Measurements from ENCODE around the gene TCF15.
A peak's percentile ranks its signal among the peaks of the same experiment; 100 is the strongest.

Gene TCF15, protein sequence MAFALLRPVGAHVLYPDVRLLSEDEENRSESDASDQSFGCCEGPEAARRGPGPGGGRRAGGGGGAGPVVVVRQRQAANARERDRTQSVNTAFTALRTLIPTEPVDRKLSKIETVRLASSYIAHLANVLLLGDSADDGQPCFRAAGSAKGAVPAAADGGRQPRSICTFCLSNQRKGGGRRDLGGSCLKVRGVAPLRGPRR

DNA sequence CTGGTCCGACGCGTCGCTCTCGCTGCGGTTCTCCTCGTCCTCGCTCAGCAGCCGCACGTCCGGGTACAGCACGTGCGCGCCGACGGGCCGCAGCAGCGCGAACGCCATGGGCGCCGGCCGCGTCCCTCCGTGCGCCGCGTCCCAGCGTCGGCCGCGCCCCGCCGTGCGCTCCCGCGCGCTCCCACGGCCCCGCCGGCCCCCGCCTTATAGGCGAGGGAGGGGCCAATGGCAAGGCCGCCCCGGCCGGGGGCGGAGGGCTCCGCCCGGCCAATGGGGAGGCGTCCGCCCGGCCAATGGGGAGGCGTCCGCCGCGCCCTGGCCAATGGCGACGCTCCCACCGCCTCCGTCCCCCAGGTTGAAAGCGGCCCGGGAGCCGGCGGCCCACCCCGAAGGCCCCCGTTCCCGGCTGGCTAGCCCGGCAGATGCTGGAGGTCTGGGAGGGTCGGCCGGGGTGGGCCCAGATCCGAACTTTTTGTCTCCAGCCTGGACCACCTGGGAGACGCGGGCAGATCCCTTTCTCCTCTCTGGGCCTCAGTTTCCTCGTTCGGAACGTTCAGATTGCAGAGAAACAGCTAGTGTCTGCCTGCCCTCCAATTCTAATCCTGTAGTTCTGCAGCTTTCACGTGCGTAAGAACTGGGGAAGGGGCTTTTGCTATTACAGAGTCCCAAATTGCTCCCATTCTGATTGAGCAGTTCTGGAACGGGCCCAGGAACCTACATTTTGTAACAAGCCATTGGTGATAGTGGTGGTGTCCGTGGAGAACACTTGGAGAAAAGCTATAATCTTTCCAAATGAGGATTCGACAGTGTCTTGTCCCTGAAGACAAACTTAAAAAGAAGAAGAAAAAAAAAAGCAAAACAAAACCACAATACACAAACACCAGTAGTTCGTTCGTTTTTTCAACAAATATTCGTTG, at the start of gene TCF15:
Gene TCF15, minus strand, starts transcription at position 180 of the 917 bp plus-strand sequence. Its CDS starts 72 bp downstream, at position 108.
- DNase-seq: peak; percentile 33

DNA sequence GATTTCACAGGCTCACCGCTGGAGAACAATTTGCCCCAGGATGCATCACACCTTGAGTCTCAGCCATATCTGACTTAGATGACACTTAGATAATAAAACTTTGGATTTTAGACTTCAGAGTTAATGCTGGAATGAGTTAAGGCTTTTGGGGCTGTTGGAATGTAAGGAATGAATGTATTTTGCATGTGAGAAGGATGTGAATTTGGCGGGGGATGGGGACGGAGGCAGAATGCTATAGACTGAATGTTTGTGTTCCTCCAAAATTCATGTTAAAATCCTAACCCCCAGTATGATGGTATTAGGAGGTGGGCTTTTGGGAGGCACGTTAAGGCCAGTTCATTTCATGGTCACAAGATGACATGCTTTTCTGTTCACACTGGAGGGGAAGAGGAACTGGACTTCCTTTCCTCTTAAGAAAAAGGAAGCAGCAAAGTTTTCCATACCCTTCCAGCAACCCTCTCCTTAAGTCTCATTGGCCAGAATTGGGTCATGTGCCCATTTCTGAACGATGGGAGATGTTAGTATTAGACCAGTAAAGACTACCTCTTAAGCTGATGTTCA, 48.7 kb upstream of the TCF15 start:
- no peak for DNase-seq

DNA sequence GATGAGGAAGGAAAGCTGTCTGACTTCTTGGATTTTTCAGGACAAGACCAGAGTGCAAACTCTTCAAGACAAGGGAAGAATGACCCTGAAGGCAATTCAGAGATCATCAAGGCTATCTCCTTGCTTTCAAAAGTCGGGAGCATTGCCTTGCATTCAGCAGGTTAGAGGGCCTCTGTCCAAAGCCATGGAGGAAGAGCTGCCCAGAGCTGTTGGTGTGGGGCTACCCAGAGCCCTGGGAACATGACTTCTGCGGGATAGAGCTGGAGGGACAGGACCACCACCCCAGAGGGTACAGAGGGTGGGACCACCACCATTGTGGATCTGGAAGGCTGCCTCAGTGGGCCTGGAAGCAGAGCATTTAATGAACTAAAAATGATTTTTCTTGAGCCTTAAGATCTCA, 48.1 kb upstream of the TCF15 start:
- DNase-seq: no peak

GRCh38 chr20:655726-656624, 45.9 kb upstream of the TCF15 start:
- no peak for DNase-seq

DNA sequence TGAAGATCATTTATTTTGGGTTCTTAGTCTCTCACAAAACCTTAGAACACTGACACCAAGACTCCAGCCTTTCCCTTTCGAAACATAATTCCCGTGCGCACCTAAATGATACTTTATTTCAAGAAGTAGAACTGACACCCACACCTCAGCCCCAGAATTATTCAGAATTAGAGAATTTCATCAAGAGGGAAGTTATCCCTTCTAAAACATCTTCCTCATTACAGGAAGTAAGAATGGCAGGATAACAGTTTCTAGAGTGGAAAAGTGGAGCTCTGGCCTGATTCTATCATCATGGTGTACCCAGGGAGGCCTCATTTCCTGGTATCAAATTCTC, 44.3 kb upstream of the TCF15 start:
- DNase-seq: no peak

- DNase-seq: peak; percentile 30
Observed at GRCh38 chr20:653590-654416, 43.7 kb upstream of the TCF15 start.

DNA sequence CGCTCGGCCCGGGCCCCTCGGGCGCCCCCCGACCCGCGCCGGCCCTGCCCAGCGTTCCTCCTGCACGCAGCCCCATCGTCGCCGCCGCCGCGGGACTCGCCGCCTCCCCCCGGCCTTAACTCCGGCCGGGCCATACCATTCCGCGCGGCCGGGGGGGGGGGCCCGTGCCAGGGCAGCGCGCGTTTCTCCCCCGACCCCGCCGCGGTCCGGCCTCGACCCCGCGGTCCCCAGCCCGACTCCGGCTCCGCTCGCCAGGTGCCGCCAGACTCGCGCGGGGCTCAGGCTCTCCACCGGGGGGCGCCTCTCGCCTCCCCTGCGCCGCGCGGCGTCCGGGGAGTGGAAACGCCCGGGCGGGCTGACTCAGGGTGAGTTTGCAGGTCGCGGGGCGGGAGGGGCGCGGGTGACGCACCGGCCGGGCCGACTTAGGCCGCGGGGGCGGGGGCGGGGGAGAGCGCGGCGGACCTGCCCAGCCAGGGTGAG, 43.0 kb upstream of the TCF15 start, which contains the start of gene SRXN1:
Gene SRXN1, minus strand, starts transcription at position 91 of the 480 bp plus-strand sequence. Its CDS starts 15 bp downstream, at position 76.
- DNase-seq: peak; percentile 89

GRCh38 chr20:652615-653109, 42.6 kb upstream of the TCF15 start:
- no peak for DNase-seq

DNA sequence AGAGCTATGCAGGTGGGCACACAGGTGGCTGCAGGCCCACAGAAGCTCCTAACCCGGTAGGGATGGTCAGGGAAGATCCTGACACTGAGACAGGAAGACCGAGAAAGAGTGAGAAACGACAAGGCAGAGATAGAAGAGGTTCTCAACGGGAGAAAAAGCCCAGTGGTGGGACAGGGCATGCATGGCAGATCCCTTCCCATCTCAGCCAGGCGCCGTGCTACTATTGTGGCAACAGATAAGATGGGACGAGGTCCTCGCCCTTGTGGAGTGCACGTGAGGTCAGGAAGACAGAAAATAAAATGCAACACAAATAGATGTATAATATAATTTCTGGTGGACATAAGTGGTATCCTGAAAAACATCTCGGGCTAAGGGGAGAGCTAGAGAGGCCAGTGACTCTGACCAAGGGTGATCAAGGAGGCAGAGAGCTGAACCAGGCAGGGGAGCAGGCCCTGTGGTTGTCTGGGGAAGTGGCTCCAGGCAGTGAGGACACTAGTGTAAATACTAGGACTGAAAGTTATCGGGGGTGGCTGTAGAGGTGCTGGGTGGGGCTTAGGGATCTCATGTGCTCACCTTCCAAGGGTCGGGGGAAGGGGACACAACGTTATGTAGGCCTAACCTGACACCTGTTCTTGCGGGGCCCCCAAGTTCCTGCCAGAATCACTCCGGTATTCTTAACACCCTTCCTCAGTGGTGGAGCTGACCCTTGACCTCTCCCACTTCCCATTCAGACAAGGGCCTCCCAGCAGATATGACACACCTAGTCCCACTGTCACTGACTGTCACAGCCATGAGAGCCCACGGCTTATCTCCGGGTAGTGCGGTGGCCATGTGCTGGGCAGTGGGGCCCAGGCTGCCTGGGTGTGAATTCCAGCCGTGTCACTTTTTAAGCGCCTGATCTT, 41.9 kb upstream of the TCF15 start:
- peak; percentile 35 for DNase-seq

GRCh38 chr20:650954-651353, 40.8 kb upstream of the TCF15 start:
- DNase-seq: no peak

DNA sequence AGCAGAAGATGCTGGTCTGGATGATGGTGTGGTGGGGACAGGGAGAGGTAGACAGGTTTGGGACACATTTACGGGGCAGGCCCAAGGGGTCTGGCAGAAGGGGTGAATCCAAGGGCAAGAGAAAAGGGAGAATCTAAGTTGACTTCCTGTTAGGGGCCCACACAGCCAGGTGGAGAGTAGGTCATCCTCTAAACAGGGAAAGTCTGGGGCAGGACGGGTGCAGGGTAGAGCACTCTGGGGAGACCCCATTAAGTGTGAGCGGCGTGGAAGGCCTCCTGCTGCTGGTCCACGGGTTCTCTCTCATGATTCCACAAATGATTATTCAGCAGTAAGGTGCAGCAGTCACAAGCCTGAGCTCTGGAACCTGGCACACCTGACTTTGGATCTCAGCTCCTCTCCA, 40.2 kb upstream of the TCF15 start:
- DNase-seq: no peak

DNA sequence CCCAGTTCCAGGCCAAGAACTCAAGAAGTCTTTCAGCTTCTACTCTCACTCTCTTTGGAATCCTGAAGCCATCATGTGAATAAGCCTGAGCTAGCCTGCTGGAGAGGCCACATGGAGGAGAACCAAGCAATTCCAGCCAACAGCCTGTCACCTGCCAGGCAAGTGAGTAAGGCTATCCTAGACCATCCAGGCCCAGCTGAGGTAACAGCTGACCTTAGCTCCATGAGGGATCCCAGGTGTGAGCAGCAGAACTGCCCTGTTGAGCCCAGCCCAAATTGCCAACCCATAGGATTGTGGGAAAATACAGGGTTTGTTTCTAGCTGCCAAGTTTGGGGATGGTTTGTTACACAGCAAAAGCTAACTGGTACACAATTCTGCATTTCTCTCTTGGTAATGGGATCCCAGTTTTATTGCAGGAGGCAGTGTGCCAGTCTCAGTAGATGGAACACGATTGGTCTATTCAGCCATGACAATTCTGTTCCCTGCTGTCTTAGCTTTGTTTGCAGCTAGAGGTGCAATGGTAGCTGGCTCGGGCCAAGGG, 37.4 kb upstream of the TCF15 start:
- no peak for DNase-seq

- DNase-seq: no peak
Observed at GRCh38 chr20:646868-647233, 36.7 kb upstream of the TCF15 start.

DNA sequence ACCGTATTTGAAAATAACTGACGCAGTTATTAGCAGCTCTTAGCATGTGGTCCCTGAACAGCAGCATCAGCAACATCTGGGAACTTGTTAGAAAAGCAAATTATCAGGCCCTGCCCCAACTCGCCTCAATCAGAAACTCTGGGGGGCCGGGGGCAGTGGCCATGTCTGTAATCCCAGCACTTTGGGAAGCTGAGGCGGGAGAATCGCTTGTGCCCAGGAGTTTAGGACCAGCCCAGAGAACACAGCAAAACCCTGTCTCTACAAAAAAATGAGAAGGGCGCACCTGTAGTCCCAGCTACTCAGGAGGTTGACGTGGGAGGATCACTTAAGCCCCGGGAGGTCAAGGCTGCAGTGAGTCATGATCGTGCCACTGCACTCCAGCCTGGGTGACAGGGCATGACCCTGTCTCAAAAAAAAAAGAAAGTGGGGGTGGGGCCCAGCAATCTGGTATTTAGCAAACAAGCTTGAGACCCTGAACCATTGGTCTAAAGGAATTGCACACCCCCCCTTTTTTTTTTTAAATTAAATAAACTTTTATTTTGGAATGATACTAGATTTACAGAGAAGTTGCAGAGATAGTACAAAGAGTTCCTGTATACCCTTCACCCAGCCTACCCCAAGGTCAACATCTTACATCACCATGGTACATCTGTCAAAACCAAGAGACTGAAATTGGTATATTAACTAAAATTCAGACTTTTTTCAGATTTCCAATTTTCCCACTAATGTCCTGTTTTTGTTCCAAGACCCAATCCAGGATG, 36.2 kb upstream of the TCF15 start:
- no peak for DNase-seq

DNA sequence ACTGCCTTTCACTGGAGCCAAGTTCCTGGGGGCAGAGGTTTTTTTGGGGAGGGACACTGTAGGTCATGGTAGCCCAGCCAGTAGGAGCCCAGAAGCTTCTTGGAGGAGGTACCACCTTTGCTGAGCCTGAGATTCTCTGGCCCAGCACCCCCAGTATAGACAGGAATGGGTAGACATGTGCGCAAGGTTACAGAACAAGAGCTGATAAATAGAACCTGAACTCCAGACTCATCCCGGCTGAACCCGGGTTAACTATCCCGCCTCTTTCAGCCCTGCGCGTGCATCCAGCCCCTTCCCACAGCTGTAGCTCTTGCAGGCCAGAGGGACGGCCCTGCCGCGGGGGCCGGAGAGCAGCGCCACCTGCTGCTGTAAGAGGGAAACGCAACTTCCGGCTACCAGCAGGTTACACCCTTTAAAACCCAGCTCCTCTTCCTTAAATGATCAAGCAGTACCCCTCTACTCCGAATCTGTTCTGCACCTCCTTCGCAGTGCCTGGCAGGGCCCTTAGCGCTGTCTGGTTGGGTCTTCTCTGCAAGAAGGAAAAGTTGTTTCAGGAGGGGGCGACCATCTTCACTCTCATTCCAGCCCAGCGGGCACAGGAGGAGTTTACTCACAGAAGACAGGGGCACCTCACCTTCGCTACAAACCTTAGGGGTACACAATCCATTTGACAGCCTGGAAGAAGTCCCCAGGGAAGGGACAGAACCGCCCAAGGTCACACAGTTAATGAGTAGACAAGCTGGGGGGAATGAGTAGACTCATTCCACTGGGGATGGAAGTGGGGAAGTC, 35.4 kb upstream of the TCF15 start:
- peak; percentile 87 for DNase-seq

- no peak for DNase-seq
Observed at GRCh38 chr20:644692-645317, 34.7 kb upstream of the TCF15 start.

DNA sequence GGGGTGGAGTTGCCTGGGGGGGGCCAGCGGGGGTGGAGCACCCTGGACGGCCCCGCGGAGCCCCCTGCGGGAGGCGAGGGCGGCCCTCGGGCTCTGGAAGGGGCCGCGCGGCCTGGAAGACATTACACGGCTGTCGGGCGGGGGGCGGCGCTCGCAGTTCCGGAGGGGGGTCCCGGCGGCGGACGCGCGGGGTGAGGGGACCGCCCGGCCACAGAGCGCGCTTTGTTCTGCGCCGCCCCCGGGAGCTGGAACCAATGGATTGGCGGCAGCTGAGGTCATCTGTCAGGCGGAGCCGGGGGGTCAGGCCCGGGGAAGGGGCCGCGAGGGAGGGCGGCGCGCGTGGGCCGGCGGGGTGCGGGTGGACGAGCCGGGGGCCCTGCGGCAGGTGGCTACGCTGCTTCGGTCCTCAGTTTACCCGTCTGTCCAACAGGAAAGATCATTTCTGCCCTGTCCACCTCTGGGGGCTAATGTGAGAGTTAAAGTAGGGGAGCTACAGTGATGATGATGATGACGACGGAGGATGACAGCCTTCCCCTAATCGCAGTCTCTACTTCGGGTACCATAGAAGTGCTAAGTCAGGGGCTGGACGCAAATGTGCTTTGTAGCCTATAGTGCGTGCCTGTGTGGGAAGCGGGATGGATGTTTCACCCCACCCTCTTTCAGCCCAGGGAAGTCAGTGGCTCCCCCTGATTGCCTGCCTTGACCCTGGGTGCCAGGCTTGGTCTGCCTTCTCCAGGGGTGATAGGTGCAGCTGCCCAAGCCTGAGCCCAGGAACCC, 32.5 kb upstream of the TCF15 start:
- DNase-seq: no peak

Measured in stimulated activated CD8-positive, alpha-beta memory T cell treated with anti-CD3 and anti-CD28 coated beads, Interleukin-4, amount 100 ng/mL, for 48 hours (primary cell).